Choroid plexus epithelial cell (primary cell): Measurements from ENCODE around the gene SPAM1.
"Not testable (repeated sequence)": the region's sequence is repeated elsewhere in the genome, so short reads cannot be mapped to it uniquely, and the experiment has no call there.

Experiments used
- DNase-seq: peaks from one replicate; pipeline ENCODE4 v3.0.0-alpha.2; 2010; ENCODE audit warnings: low read depth
- H3K4me3 ChIP-seq: 2 replicates; pipeline ENCODE4 v1.5.1; 2011; ENCODE audit warnings: low read depth, mild to moderate bottlenecking, control low read depth, low read length, moderate library complexity
- CTCF ChIP-seq: conservative IDR thresholded peaks from 2 replicates; pipeline ENCODE4 v1.5.1; 2011; ENCODE audit warnings: low read depth, mild to moderate bottlenecking, control low read depth, inconsistent platforms, low read length, moderate library complexity

SPAM1 gene, protein sequence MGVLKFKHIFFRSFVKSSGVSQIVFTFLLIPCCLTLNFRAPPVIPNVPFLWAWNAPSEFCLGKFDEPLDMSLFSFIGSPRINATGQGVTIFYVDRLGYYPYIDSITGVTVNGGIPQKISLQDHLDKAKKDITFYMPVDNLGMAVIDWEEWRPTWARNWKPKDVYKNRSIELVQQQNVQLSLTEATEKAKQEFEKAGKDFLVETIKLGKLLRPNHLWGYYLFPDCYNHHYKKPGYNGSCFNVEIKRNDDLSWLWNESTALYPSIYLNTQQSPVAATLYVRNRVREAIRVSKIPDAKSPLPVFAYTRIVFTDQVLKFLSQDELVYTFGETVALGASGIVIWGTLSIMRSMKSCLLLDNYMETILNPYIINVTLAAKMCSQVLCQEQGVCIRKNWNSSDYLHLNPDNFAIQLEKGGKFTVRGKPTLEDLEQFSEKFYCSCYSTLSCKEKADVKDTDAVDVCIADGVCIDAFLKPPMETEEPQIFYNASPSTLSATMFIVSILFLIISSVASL

DNA sequence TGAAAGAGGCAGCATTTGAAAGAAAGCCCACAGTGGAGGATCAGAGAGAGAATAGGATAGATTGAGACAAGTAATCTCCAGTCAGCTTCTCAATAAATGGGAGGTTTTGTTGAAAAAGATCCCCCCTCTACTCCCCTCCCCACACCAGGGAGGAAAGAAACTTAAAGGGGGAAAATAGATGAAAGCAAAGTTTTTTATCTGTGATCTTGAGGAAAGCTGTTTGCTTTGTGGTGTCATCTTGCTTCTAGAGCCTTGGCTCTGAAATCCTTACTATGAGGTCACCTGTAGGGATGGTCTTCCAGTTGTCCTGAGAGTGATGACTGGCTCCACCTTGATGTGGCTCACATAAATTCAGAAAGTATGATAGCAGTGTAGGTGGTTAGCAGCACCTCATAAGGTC is at the start of gene SPAM1:
SPAM1 (plus strand) TSS at position 301 of the 400 bp plus-strand sequence. CDS start 28,330 bp downstream, outside the sequence.
- no peak within 1 kb of the TSS for H3K4me3 ChIP-seq
- no peak for DNase-seq
- TF ChIP-seq CTCF = no peak

GRCh38 chr7:123876557-123877256 is 48.3 kb upstream of the SPAM1 start:
- H3K4me3 ChIP-seq = no peak overlapping the region
- no peak for DNase-seq
- no peak for TF ChIP-seq CTCF

DNA sequence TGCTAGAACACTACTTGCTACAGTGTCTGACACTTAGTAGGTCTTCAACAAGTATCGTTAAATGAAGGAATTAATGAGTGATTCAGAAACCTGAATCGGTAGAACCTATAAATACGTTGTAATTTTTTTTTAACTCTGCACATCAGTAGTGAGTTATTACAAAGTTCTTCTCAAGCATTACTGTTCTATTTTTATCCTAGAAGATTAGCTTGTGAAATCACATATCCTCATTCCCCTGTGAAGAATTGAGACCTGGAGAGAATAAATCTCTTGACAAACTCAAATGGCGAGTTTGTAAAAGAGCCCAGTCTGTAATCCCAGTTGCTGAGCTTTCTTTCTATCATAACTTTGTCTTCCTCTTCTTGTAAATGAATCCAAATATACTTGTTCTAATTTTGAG is 45.4 kb upstream of the SPAM1 start:
- no peak for TF ChIP-seq CTCF
- no peak for DNase-seq

GRCh38 chr7:123881300-123881699 is 43.7 kb upstream of the SPAM1 start:
- H3K4me3 ChIP-seq = no peak overlapping the region
- DNase-seq = no peak
- no peak for TF ChIP-seq CTCF

More for the DNA sequence above, 45.4 kb upstream of the SPAM1 start:
- no peak overlapping the region for H3K4me3 ChIP-seq

GRCh38 chr7:123883154-123883553 is 41.9 kb upstream of the SPAM1 start:
- no peak for TF ChIP-seq CTCF
- no peak overlapping the region for H3K4me3 ChIP-seq
- no peak for DNase-seq

DNA sequence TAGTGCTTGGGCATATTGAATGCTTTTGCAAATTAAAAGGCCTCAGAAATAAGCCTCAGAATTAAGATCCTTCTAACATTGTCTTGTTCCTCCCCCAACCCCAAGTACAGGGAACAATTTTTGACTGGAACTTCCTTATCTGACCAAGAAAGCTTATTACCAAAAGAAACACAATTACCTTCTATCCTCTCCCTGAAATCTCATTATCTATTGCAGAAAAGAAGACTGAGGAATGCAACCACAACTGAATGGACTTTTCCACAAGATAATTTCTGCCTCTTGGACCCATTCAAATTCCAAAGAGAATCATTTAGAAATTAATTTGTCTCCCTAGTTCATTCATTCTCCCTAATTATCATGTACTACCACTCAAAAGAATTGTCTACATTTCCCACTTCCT is 36.8 kb upstream of the SPAM1 start:
- no peak for TF ChIP-seq CTCF
- no peak overlapping the region for H3K4me3 ChIP-seq
- DNase-seq = no peak

GRCh38 chr7:123894753-123895152 is 30.3 kb upstream of the SPAM1 start:
- H3K4me3 ChIP-seq, DNase-seq: not testable (repeated sequence)
